HFF-Myc (cell line): ENCODE measurements around the gene FOXE1.

Experiments
- DNase-seq: peaks from one replicate; pipeline ENCODE4 v3.0.0-alpha.2; 2011; ENCODE audit warnings: low read depth; ENCODE audit errors: extremely low read depth
- H3K4me3 ChIP-seq: replicated peaks from 2 replicates; pipeline ENCODE4 v1.5.1; 2011; ENCODE audit warnings: low read depth, mild to moderate bottlenecking, control low read depth, low read length
- TF ChIP-seq, protein P1 (sequence below): IDR thresholded peaks from 2 replicates; pipeline ENCODE4 v1.5.1; 2012; ENCODE audit warnings: mild to moderate bottlenecking, low read depth, low read length, control low read depth; ENCODE audit errors: missing control alignments

Gene FOXE1

DNA sequence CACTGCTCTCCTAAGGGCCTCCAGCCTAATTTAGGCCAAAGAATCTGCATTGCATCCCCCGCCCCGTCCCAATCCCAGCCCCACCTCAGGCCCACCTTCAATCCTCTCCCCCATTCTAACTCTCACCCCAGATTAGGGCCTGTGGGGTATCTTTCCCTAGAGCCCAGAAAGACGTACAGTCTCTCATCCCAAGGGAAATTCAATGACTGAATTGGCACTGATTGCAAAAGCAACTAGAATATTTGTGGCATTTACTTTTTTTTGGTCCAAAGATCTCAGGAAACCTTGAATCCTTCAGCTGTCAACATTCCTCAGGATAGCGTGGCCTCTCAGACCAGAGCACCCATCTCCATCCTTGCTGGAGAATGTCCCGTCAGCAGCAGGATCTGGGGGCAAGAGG, 38.7 kb downstream of the FOXE1 start:
- no peak overlapping the region for H3K4me3 ChIP-seq
- DNase-seq, result no peak
- TF ChIP-seq, protein P1, sequence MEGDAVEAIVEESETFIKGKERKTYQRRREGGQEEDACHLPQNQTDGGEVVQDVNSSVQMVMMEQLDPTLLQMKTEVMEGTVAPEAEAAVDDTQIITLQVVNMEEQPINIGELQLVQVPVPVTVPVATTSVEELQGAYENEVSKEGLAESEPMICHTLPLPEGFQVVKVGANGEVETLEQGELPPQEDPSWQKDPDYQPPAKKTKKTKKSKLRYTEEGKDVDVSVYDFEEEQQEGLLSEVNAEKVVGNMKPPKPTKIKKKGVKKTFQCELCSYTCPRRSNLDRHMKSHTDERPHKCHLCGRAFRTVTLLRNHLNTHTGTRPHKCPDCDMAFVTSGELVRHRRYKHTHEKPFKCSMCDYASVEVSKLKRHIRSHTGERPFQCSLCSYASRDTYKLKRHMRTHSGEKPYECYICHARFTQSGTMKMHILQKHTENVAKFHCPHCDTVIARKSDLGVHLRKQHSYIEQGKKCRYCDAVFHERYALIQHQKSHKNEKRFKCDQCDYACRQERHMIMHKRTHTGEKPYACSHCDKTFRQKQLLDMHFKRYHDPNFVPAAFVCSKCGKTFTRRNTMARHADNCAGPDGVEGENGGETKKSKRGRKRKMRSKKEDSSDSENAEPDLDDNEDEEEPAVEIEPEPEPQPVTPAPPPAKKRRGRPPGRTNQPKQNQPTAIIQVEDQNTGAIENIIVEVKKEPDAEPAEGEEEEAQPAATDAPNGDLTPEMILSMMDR, result no peak

DNA sequence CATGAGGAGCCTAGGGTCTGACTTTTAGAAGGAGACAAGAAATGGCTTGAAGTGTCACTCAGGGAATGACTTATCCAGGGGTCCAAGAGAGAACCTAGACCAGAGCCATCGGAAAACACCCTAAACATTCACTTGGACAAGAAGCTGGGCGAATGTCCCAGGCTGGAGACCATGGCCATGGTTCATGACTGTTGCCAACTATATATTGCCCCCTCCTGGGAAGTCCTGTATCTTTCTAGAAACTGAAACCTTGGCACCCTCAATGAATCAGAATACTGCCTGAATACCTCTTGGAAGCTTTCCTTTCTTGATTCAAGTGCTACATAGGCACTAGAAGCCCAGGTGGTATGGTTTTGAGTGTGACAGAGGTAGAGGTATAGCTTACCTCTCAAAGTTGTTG, 39.4 kb downstream of the FOXE1 start:
- TF ChIP-seq, protein P1, result no peak
- H3K4me3 ChIP-seq, result no peak overlapping the region
- no peak for DNase-seq

DNA sequence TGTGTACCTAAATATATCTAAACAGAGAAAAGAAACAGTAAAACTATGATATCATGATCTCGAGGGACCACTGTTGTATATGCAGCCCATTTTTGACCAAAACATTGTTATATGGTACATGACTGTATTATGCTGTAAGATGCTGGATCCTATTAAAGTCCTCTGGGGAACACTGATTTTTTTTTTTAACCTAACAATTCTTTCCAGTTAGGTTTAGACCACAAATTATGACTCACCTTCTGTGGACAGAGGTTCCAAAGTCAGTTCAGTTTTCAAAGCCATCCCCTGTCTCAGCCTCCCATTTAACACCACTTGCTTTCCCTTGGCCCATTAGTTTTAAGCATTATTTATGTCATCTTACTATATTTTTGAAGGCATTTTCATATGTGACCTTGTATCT, 42.2 kb downstream of the FOXE1 start:
- DNase-seq, result no peak
- TF ChIP-seq, protein P1, result no peak

DNA sequence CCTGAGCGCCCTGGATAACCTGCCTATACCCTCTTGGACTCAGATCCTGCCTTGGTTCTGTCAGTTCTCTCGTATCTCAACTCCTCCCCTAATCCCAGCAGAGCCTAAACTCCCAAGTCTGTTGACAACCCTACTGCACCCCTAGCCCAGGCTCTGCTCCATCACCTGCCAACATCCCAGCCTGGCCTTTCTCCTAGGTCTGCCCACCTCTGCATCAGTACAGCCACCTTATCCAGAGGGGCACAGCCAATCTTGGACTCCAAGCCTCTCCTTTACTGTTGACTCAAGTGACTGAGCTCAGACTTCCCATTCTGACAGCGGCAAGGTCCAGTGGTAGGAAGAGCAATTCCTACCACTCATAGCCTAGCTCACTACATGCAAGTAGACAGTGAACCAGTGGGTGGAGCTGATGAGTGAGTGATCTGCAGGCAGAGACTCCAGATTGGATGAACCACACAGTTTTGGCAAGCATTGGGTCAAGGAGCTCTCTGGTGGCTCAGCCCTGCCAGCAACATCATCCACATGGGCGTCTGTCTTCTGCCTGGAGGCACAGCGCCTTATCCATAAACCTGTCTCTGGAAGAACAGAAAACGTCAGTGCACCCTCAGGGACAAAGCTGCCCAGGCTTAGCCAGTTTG, 42.8 kb downstream of the FOXE1 start:
- no peak overlapping the region for H3K4me3 ChIP-seq
- TF ChIP-seq, protein P1, result peak; percentile 21
- no peak for DNase-seq

More for the DNA sequence above, 42.2 kb downstream of the FOXE1 start:
- H3K4me3 ChIP-seq, result no peak overlapping the region

DNA sequence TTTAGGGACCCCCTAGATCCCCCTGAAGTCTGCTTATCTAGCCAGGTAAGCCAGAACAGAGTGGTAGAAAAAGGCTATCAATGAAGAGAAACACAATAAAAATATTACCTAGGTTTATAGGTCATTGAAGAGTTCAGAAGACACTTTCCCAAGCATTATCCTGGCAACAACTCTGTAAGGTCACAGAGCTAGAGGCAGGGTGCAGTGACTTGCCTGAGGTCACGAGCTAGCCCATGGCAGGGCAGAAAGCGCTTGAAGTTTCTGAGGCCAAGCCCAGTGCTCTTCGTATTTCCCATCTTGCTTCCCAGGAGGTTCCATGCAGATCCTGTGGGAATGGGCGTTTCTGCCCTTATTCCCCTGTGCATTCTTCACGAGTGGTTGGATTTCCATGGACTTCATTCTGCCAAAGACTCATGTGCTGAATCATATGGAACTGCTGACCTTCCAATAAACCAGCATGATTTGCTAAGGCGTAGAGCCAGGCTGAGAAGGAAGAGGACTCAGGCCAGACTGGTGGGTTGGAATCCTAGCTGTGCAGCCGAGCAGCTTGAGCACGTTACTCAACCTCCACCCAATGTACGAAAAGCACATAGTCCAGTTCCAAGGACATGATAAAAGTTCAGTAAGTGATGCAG, 47.2 kb downstream of the FOXE1 start:
- H3K4me3 ChIP-seq, result no peak overlapping the region
- TF ChIP-seq, protein P1, result no peak
- DNase-seq, result no peak

DNA sequence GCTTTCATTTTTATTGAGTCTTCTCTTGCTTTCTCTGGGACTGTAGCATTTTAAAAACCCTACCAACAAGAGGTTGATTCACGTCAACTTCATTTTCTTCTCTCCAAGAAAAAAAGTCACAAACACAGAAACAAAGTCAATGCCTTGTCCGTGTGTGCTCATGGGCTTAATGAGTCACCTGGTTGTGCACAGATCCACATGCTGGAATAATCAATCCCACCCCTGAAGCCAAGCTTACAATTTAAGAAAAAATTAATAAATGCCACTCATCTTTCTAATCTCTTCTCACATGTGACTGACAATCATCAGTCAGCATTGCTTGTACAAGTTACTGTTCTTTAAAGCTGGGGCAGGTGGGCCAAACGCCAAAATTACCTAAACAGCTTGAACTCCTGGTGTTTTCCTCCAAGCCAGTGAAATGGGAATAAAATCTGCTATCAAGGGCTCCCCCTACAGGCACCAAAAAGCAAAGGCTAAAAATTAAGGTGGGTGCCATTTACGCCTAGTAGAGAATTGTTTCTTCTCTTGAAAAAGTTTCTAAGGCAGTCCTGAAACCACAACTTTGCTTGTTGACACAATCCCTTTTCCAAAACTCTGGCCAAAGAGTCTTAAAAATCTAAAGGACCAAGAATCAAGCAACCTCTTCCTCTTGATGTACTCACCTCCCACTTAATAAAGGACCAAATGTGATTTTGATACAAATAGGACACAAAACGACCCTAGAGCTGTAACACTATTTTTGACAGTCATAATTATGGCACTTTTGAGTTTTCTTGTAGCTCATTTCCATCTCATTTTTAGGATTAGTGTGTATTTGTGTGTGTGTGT, 47.9 kb downstream of the FOXE1 start:
- H3K4me3 ChIP-seq, result no peak overlapping the region
- TF ChIP-seq, protein P1, result peak; percentile 75
- no peak for DNase-seq
